Liver (tissue), 9 donors: ENCODE results near the gene FUT9. TPM values are rescaled to one million over a fixed set of nuclear protein-coding genes. Genes with fewer than 3 reads are reported as not detected.

ENCODE experiments used
- DNase-seq: peaks from one replicate; pipeline ENCODE4 v3.0.0-alpha.2; 2017; ENCODE audit warnings: low spot score
- H3K27ac ChIP-seq, 2 donors: one replicate each; pipeline ENCODE4 v1.7.0; 2013; ENCODE audit warnings: inconsistent platforms in 2 of 2, low read length in 2 of 2, control low read depth in 1 of 2, low read depth in 1 of 2, mild to moderate bottlenecking in 1 of 2
- H3K27me3 ChIP-seq, 4 donors: one replicate each; pipeline versions ENCODE4 v1.6.1 to v1.7.0; 2013; ENCODE audit warnings: low read length in 3 of 4, inconsistent platforms in 1 of 4, mild to moderate bottlenecking in 1 of 4, moderate library complexity in 1 of 4; ENCODE audit not compliant: control insufficient read depth in 4 of 4, insufficient read depth in 4 of 4
- H3K36me3 ChIP-seq, 4 donors: one replicate each; pipeline versions ENCODE4 v1.6.1 to v1.7.0; 2013; ENCODE audit warnings: low read length in 3 of 4, mild to moderate bottlenecking in 3 of 4, low read depth in 1 of 4, moderate library complexity in 1 of 4; ENCODE audit not compliant: control insufficient read depth in 4 of 4, insufficient read depth in 3 of 4
- H3K4me1 ChIP-seq, 4 donors: one replicate each; pipeline versions ENCODE4 v1.6.1 to v1.7.0; 2013; ENCODE audit warnings: low read length in 3 of 4, mild to moderate bottlenecking in 3 of 4, moderate library complexity in 1 of 4; ENCODE audit not compliant: control insufficient read depth in 4 of 4, insufficient read depth in 4 of 4
- H3K4me3 ChIP-seq, 3 donors: one replicate each; pipeline versions ENCODE4 v1.6.1 to v1.7.0; 2013; ENCODE audit warnings: low read length in 3 of 3, control low read depth in 1 of 3, low read depth in 1 of 3, mild to moderate bottlenecking in 1 of 3
- H3K9ac ChIP-seq, 2 donors: one replicate each; pipeline ENCODE4 v1.7.0; 2013; ENCODE audit warnings: low read length in 2 of 2, mild to moderate bottlenecking in 2 of 2, moderate library complexity in 2 of 2, control low read depth in 1 of 2, low read depth in 1 of 2
- H3K9me3 ChIP-seq, 4 donors: one replicate each; pipeline versions ENCODE4 v1.6.1 to v1.7.0; 2013; ENCODE audit warnings: low read length in 3 of 4; ENCODE audit not compliant: control insufficient read depth in 4 of 4
- EGR1 ChIP-seq, 2 donors: IDR thresholded peaks; 2 replicates each; pipeline ENCODE4 v1.6.1; 2016 to 2018; ENCODE audit warnings: antibody characterized with exemption in 2 of 2, low read depth in 2 of 2
- FOXA1 ChIP-seq: IDR thresholded peaks from 2 replicates; pipeline ENCODE4 v1.6.1; 2016; ENCODE audit warnings: antibody characterized with exemption
- GABPA ChIP-seq, 2 donors: IDR thresholded peaks in 1 of 2; conservative IDR thresholded peaks in 1 of 2; 2 replicates each; pipeline ENCODE4 v1.6.1; 2016; ENCODE audit warnings: antibody characterized with exemption in 2 of 2, mild to moderate bottlenecking in 1 of 2, moderate library complexity in 1 of 2
- HNF4A ChIP-seq, 2 donors: conservative IDR thresholded peaks; 2 replicates each; pipeline ENCODE4 v1.6.1; 2016; ENCODE audit warnings: antibody characterized with exemption in 2 of 2, mild to moderate bottlenecking in 2 of 2
- HNF4G ChIP-seq: IDR thresholded peaks from 2 replicates; pipeline ENCODE4 v1.6.1; 2016; ENCODE audit warnings: antibody characterized with exemption
- JUND ChIP-seq, 2 donors: IDR thresholded peaks; 2 replicates each; pipeline ENCODE4 v1.6.1; 2016; ENCODE audit warnings: antibody characterized with exemption in 2 of 2
- NR2F2 ChIP-seq: IDR thresholded peaks from 2 replicates; pipeline ENCODE4 v1.6.1; 2016; ENCODE audit warnings: antibody characterized with exemption
- RAD21 ChIP-seq, 2 donors: IDR thresholded peaks; 2 replicates each; pipeline ENCODE4 v1.6.1; 2016; ENCODE audit warnings: antibody characterized with exemption in 2 of 2, mild to moderate bottlenecking in 2 of 2
- RXRA ChIP-seq, 2 donors: IDR thresholded peaks; 2 replicates each; pipeline ENCODE4 v1.6.1; 2017 to 2018; ENCODE audit warnings: antibody characterized with exemption in 2 of 2, mild to moderate bottlenecking in 1 of 2
- SP1 ChIP-seq: IDR thresholded peaks from 2 replicates; pipeline ENCODE4 v1.6.1; 2018; ENCODE audit warnings: antibody characterized with exemption, mild to moderate bottlenecking
- TAF1 ChIP-seq: conservative IDR thresholded peaks from 2 replicates; pipeline ENCODE4 v1.6.1; 2016; ENCODE audit warnings: antibody characterized with exemption, mild to moderate bottlenecking
- YY1 ChIP-seq: IDR thresholded peaks from 2 replicates; pipeline ENCODE4 v1.6.1; 2016; ENCODE audit warnings: antibody characterized with exemption, mild to moderate bottlenecking
- WGBS: extraction: QIAGEN DNeasy Blood & Tissue Kit; methylation state at CpG from one replicate; pipeline ENCODE4 v1.1.7; 2013; 5-methylcytosine and 5-hydroxymethylcytosine counted together
- polyA plus RNA-seq, 2 donors: library from polyadenylated mRNA; stranded (reverse) in 1 of 2; unstranded in 1 of 2; fragments of 200-250 nt in 1 of 2; fragments of >200 nt in 1 of 2; fragmentation: Nextera tagmentation in 1 of 2; extraction: Ambion mirVana in 1 of 2; gene quantifications; one replicate each; pipeline versions ENCODE4 v1.2.1 to v1.2.3, GENCODE V29; 2013 to 2015
- total RNA-seq, 2 donors: library from RNA; depleted of rRNA; stranded (reverse); fragments of >200 nt; gene quantifications; one replicate each; pipeline ENCODE4 v1.2.3, GENCODE V29; 2014
- TF ChIP-seq, protein P1 (sequence below): IDR thresholded peaks from 2 replicates; pipeline ENCODE4 v1.6.1; 2016; ENCODE audit warnings: antibody characterized with exemption
- TF ChIP-seq, protein P2 (sequence below): fragments of 150-350 bp; IDR thresholded peaks from 2 replicates; pipeline ENCODE4 v1.5.1; 2017; ENCODE audit warnings: improper control_type of control experiment, low read depth, low read length; ENCODE audit not compliant: missing input control
- TF ChIP-seq, protein P3 (sequence below): IDR thresholded peaks from 2 replicates; pipeline ENCODE4 v1.6.1; 2016; ENCODE audit warnings: antibody characterized with exemption, mild to moderate bottlenecking
- TF ChIP-seq, protein P4 (sequence below): IDR thresholded peaks from 2 replicates; pipeline ENCODE4 v1.6.1; 2016; ENCODE audit warnings: antibody characterized with exemption
- donor health status: healthy.
- donor health status: healthy.
- donor health status: healthy.
- donor health status: healthy.
- donor health status: healthy.

Gene FUT9
- total and polyA plus RNA-seq, 4 donors: not detected

GRCh38 chr6:95978230-95978629 lies 37.5 kb upstream of the FUT9 start:
- no peak overlapping the region for H3K4me3 ChIP-seq
- H3K9me3 ChIP-seq: no peaks in the 10 kb centered on the region
- H3K9ac ChIP-seq: no peak overlapping the region
- no peaks in the 10 kb centered on the region for H3K27me3 ChIP-seq
- H3K27ac ChIP-seq: no peak overlapping the region
- TF ChIP-seq, protein P1, sequence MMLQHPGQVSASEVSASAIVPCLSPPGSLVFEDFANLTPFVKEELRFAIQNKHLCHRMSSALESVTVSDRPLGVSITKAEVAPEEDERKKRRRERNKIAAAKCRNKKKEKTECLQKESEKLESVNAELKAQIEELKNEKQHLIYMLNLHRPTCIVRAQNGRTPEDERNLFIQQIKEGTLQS: no peak
- no peak for TF ChIP-seq HNF4G
- TF ChIP-seq EGR1 (IDR thresholded peaks at IDR 0.05; ENCODE audit: low read depth in 2 of 2): no peak
- no peak for TF ChIP-seq GABPA (IDR thresholded peaks at IDR 0.05 in 1 of 2, conservative IDR thresholded peaks at IDR 0.05 in 1 of 2)
- no peak for TF ChIP-seq FOXA1
- TF ChIP-seq NR2F2: no peak
- TF ChIP-seq, protein P2, sequence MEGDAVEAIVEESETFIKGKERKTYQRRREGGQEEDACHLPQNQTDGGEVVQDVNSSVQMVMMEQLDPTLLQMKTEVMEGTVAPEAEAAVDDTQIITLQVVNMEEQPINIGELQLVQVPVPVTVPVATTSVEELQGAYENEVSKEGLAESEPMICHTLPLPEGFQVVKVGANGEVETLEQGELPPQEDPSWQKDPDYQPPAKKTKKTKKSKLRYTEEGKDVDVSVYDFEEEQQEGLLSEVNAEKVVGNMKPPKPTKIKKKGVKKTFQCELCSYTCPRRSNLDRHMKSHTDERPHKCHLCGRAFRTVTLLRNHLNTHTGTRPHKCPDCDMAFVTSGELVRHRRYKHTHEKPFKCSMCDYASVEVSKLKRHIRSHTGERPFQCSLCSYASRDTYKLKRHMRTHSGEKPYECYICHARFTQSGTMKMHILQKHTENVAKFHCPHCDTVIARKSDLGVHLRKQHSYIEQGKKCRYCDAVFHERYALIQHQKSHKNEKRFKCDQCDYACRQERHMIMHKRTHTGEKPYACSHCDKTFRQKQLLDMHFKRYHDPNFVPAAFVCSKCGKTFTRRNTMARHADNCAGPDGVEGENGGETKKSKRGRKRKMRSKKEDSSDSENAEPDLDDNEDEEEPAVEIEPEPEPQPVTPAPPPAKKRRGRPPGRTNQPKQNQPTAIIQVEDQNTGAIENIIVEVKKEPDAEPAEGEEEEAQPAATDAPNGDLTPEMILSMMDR: no peak
- TF ChIP-seq RAD21 (IDR thresholded peaks at IDR 0.05): no peak
- TF ChIP-seq, protein P3, sequence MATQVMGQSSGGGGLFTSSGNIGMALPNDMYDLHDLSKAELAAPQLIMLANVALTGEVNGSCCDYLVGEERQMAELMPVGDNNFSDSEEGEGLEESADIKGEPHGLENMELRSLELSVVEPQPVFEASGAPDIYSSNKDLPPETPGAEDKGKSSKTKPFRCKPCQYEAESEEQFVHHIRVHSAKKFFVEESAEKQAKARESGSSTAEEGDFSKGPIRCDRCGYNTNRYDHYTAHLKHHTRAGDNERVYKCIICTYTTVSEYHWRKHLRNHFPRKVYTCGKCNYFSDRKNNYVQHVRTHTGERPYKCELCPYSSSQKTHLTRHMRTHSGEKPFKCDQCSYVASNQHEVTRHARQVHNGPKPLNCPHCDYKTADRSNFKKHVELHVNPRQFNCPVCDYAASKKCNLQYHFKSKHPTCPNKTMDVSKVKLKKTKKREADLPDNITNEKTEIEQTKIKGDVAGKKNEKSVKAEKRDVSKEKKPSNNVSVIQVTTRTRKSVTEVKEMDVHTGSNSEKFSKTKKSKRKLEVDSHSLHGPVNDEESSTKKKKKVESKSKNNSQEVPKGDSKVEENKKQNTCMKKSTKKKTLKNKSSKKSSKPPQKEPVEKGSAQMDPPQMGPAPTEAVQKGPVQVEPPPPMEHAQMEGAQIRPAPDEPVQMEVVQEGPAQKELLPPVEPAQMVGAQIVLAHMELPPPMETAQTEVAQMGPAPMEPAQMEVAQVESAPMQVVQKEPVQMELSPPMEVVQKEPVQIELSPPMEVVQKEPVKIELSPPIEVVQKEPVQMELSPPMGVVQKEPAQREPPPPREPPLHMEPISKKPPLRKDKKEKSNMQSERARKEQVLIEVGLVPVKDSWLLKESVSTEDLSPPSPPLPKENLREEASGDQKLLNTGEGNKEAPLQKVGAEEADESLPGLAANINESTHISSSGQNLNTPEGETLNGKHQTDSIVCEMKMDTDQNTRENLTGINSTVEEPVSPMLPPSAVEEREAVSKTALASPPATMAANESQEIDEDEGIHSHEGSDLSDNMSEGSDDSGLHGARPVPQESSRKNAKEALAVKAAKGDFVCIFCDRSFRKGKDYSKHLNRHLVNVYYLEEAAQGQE: no peak
- no peak for TF ChIP-seq JUND (IDR thresholded peaks at IDR 0.05)
- no peak for TF ChIP-seq SP1
- no peak for TF ChIP-seq HNF4A (conservative IDR thresholded peaks at IDR 0.05)
- TF ChIP-seq, protein P4, sequence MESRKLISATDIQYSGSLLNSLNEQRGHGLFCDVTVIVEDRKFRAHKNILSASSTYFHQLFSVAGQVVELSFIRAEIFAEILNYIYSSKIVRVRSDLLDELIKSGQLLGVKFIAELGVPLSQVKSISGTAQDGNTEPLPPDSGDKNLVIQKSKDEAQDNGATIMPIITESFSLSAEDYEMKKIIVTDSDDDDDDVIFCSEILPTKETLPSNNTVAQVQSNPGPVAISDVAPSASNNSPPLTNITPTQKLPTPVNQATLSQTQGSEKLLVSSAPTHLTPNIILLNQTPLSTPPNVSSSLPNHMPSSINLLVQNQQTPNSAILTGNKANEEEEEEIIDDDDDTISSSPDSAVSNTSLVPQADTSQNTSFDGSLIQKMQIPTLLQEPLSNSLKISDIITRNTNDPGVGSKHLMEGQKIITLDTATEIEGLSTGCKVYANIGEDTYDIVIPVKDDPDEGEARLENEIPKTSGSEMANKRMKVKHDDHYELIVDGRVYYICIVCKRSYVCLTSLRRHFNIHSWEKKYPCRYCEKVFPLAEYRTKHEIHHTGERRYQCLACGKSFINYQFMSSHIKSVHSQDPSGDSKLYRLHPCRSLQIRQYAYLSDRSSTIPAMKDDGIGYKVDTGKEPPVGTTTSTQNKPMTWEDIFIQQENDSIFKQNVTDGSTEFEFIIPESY: no peak
- no peaks in the 10 kb centered on the region for H3K4me1 ChIP-seq
- no peak for DNase-seq
- WGBS: 57% methylated on average over 2 of the region's 2 CpGs
- no peaks in the 10 kb centered on the region for H3K36me3 ChIP-seq

DNA sequence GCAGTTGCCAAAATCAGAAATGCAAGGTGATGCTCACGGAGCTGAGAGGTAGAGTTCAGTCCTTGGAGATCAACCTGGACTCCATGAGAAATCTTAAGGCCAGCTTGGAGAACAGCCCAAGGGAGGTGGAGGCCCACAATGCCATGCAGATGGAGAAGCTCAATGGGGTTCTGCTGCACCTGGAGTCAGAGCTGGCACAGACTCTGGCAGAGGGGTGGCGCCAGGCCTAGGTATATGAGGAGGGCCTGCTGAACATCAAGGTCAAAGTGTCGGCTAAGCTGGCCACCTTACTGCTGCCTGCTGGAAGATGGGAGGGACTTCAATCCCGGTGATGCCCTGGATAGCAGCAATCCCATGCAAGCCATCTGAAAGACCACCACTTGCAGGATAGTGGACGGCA lies 23.9 kb upstream of the FUT9 start:
- TF ChIP-seq RAD21 (IDR thresholded peaks at IDR 0.05) (no peak), HNF4A (conservative IDR thresholded peaks at IDR 0.05) (no peak), GABPA (IDR thresholded peaks at IDR 0.05 in 1 of 2, conservative IDR thresholded peaks at IDR 0.05 in 1 of 2) (no peak), YY1 (no peak), SP1 (no peak), JUND (IDR thresholded peaks at IDR 0.05) (no peak), RXRA (IDR thresholded peaks at IDR 0.05) (no peak), EGR1 (IDR thresholded peaks at IDR 0.05; ENCODE audit: low read depth in 2 of 2) (no peak), NR2F2 (no peak), TAF1 (no peak)
- TF ChIP-seq, protein P4: no peak
- TF ChIP-seq, protein P1: no peak
- WGBS: 85% methylated on average over 5 of the region's 5 CpGs
- no peak for DNase-seq
- H3K27ac ChIP-seq: no peak overlapping the region
- H3K9me3 ChIP-seq: peaks cover 0 to 5% (median 3%) of the 10 kb centered on the region in 4 donors
- no peak overlapping the region for H3K4me3 ChIP-seq
- H3K9ac ChIP-seq: no peak overlapping the region
- peaks cover 0 to 2% (median 0%) of the 10 kb centered on the region in 4 donors for H3K27me3 ChIP-seq
- no peaks in the 10 kb centered on the region for H3K36me3 ChIP-seq
- no peaks in the 10 kb centered on the region for H3K4me1 ChIP-seq
